GM18511 (cell line): ENCODE results near the gene RNASEH1.
A peak's percentile ranks its signal among the peaks of the same experiment; 100 is the strongest.
"Not testable (repeated sequence)": the region's sequence is repeated elsewhere in the genome, so short reads cannot be mapped to it uniquely, and the experiment has no call there.

Experiments used
- ATAC-seq: cut with Tn5 transposase; IDR thresholded peaks from one replicate; pipeline ENCODE4 v1.9.1; 2021; ENCODE audit warnings: mild to moderate bottlenecking, moderate library complexity; ENCODE audit not compliant: unreplicated experiment

Gene RNASEH1

DNA sequence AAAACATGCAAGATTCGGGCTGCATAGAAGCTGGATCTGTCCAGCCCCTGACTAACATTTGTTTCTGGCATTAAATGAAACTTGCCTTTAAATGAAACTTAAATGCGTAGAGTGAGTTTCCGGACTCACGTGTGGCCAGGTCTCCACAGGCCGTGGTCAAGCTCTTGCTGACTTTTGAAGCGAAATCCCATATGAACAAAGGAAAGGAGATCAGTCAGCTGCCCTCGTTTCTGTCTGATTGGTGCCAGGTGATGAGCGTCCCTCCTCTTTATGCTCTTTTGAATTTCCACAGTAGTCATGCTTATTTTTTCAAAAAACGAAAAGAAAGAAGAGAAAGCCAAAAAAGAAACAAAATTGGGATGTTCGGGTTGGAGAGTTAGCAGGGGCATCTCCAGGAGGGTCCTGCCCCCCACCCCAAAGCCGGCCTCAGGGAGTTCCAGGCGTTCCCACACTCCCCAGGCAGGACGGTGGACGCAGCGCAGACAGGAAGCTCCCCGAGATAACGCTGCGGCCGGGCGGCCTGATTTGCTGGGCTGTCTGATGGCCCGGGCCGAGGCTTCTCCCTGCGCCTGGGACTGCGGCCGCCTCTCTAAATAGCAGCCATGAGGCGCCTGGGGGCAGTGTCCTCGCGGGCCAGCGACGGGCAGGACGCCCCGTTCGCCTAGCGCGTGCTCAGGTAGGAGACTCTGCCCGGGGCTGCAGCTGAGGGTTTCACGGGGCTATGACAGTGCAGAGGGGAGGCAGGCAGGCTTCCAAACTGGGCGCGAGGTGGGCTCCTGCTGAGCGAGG is 36.6 kb upstream of the RNASEH1 start, which contains the start of gene COLEC11:
Gene COLEC11 (plus strand): TSS at position 620 of the 789 bp plus-strand sequence. CDS start 9,229 bp downstream, outside the sequence.
- ATAC-seq: no peak

DNA sequence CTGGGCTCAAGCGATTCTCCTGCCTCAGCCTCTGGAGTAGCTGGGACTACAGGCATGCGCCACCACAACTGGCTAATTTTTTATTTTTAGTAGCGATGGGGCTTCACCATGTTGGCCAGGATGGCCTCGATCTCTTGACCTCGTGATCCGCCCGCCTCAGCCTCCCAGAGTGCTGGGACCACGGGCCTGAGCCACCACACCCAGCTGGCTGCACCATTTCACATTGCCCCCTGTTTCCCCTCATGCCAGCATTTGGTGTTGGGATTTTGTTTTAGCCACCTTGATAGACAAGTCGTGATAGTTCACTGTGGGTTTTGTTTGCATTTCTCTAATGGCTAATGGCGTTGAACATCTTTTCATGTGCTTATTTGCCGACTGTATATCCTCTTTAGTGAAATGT is 31.0 kb upstream of the RNASEH1 start:
- no peak for ATAC-seq

DNA sequence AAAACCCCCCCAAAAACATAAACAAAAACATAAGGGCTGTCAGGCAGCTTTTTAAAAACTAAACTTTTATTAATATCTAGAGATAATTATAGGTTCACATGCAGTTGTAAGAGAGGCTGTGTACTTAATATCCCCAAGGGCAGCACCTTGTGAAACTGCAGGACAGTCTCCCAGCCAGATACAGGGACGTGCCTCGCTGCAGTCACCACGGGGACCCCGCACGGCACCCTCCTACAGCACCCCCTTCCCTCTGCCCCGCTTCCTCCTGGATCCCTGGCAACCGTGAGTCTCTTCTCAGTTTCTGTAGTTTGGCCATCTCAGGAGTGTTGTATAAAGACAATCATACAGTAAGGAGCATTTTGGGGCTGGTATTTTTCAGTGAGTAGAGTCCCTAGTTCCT is 30.0 kb upstream of the RNASEH1 start:
- no peak for ATAC-seq

DNA sequence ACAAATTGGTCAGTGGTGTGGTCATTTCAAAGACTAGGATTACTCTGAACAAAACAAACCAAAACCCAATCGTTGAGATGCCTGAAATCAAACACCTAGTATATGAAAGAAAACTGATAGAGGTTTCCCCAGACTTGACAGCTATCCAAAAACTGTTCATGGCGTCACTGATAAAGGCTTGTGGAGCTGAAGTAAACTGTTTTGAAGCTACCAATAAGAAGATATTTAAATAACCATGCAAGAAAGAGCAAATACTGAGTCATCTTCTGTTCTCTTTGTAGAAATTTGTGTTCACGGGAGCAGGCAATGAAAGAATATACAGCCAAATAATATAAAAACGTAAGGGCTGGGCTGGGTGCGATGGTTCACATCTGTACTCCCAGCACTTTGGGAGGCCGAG is 29.3 kb upstream of the RNASEH1 start:
- no peak for ATAC-seq

DNA sequence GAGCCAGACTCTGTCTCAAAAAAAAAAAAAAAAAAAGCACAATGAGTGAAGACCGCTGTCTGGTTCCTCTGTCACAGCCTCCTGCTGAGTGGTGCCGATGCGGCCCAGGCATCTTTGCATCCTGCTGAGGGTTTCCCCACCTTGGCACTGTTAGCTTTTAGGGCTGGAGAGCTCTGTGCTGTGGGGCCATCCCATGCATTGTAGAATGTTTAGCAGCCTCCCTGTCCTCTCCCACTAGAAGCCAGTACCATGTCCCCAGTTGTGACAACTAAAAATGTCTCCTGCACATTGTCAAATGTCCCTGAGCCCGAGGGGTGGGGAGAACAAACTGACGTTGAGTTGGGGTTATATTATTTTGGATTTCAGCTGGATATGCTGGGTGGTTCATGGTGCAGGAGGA is 28.9 kb upstream of the RNASEH1 start:
- no peak for ATAC-seq

DNA sequence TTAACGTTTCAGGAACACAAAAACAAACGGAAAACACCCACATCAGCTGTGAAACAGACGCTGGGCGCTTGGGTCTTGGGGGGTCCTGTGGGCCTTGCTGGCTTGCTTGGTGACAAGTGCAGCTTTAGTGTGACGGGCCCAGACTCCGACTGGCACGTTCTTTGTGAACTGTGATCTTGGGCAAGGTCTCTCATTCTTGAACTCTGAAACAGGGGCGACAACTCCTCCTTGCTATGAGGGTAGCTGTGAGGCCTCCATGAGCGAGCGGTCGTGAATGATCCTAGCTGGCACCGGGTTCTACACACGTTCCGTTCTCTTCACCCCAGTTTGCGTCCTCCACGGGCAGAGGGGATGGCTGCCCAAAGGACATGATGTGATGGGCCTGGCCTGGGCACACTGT is 28.1 kb upstream of the RNASEH1 start:
- no peak for ATAC-seq

DNA sequence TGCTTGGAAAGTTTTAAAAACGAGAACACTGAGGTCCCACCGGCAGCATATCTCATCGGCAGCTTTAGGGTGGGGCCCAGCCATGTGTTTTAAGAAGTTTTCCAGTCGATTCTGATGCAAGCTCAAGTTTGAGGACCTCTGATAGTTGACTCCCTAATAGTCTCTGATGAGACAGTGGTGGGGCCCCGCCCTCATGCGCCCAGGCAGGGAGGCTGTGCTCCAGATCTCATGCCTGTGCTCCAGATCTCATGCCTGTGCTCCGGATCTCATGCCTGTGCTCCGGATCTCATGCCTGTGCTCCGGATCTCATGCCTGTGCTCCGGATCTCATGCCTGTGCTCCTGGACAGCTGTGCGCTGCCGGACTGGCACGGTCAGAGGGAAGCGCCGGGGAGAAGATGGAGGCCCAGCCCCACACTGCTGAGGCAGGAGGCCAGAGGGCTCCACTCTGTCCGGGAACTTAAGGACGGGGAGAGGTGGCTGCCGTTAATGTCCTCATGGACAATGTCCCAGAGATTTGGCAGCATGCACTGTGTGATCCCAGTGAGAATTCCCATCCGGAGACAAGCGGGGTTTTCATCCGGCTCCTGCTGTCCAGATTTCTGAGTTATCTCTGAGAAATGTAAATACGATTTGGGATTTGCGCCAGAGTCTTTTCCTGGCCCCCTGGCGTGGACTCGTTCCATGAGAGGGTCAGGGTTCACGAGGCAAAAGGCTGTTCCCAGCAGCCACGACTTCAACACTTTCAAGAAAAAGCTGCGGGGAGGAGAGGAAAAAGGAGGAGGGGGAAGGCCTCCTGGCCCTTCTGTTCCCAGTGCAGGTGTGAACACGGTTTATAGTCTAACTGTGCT is 27.4 kb upstream of the RNASEH1 start:
- ATAC-seq: no peak

DNA sequence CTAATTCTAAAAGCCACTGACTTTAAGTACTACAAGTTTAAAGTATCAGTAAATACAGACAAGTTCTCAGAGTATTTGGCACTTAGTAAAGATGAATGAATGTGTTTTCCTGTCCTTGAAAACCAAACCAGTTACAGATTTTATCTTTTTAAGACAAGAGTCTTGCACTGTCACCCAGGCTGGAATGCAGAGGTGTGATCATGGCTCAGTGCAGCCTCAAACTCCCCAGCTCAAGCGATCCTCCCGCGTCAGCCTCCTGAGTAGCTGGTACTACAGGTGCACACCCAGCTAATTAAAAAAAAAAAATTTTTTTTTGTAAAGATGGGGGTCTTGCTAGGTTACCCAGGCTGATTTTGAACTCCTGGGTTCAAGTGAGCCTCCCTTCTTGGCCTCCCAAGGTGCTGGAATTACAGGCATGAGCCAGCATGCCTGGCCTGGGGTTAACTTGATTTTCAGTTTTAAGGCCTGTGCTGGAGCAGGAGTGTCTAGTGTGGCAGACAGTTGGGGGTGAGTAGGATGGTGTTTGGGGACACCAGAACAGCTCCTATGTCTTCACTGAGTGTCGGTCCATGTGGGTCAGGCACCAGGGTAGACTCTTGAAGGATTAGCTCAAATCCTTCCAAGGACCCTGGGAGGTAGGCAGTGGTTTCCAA is 26.6 kb upstream of the RNASEH1 start:
- ATAC-seq: no peak

DNA sequence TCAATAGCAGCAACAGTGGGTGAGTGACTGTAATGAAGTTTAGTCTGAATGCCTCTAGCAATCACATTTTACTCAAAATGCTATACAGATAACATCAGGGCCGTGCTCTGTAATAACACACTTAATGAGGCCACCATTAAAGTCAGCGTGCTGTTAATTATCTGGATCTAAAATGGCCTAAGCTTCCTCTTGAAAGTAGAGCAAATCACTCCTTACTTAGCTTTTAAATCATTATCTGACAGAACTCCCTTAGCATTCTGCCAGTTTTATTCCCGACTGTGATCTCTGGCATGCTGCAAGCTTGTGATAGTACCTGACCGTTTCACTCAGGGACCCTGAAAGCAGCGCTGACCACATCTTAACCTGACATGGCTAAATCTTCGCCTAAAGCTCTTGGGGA is 25.9 kb upstream of the RNASEH1 start:
- ATAC-seq: no peak

DNA sequence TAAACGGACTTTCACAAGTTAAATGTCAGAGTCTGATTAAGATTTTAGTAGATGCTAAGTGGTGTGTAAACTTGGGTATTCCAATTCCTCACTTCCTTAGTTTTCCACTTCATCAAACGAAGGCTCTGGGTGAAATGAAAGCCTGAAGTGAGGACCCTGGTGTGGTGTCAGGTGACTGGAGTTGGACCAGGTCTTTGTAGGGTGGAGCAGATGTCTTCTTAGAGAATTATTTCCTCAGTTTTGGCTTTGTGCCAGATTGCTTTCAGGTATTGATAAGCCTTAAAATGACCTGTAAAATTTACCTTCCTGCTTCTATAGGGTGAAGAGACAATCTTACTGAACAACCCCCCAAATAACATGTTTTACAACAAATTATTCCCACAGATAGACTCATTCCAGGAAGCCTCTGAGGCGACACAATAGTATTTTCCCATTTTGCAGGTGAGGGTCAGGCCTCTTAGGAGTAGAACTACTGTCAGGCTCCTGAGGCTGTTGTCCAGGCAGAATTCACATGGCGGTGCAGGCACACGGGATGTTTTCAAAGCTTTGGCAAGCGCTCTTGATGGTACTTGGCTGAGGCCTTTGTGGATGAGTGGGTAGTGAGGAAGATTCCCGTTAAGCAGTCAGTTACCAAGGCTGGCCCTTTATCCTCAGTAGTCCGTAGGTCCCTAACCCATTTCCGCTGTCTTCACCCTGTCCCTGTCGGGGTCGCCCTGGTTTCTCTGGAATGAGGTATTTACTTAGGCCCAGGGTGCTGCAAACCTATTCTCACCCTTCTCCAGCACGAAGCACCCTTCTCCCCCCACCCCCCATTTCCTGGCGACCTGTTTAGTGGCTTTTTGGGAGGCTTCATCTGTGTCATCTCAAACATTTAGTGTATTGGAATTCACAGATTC is 23.5 kb upstream of the RNASEH1 start:
- ATAC-seq: no peak

DNA sequence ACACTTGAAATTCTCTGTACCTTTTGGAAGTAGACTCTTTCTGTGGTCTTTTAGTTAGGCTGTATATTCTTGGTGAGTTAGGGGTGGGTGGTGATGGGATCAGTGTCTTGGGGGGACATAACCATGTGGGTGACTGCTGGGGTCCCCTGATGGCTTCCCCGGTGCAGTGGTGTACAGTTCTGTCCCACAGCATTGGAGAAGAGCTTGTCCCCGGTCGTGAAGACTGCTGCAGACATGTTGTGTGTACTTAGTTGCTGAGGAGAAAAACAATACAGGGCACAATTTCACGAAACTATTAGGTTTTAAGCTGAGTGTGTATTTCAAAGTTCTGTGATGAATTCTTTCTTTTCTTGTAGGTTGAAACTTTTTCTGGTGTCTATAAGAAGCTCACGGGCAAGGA is 22.3 kb upstream of the RNASEH1 start:
- no peak for ATAC-seq

DNA sequence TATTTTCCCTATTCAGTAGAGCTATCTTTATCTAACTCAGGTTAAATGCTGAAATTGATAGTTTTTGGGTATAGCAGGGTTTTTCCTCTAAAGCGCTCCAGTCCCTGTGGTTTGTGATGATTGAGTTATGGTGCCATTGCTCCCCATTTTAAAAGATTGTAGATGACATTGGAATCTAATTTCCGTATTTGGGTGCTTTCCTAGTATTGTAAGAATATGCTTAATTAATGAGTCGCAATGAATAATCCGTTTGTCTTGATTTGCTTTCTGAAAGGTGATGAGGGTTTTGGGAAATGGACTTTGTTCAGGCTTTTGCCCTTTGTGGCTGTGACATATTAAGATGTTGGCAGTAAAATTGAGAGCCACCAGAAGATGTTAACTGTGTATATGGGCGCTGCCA is 20.9 kb upstream of the RNASEH1 start:
- no peak for ATAC-seq

DNA sequence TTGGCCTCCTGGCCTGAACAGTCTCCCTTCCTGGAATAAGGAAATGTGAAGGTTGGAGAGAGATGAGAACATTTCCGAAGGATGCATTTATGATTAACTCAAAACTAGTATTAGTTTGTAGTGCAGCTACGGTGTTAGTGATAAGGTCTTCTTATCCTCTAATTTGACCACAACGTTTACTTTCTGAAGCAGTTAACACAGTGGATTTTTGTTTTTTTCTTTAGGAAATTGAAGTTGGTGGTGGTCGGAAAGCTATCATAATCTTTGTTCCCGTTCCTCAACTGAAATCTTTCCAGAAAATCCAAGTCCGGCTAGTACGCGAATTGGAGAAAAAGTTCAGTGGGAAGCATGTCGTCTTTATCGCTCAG is 18.1 kb upstream of the RNASEH1 start:
- not testable (repeated sequence) for ATAC-seq

DNA sequence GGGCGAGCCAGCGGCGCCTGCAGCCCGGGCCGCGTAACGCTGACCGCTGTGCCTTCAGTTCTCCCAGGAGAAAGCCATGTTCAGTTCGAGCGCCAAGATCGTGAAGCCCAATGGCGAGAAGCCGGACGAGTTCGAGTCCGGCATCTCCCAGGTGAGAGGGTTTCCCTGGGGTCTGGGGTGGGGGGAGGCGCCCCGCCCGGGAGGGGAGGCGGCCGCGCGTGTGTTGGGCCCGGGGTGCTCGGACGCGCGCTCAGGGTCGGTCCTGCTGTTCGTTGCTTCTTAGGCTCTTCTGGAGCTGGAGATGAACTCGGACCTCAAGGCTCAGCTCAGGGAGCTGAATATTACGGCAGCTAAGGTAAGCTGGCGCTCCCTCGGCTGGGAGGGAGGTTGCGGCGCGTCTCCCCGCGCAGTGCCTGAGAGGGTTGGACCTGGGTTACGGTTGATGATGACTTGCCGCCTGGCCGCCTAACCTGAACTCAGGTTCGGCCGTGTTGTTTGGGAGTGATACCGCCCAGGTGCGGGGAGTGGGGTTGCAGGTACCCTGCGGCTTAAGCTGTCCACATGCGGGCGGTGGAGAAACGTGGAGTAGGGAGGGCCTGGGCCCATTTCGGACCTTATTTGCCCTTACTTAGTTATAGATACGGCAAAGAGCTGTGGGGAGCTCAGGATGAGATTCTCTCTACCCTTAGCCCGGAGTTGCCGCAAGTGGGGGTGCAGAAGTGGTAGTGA is 17.6 kb upstream of the RNASEH1 start:
- ATAC-seq: peak; percentile 37

DNA sequence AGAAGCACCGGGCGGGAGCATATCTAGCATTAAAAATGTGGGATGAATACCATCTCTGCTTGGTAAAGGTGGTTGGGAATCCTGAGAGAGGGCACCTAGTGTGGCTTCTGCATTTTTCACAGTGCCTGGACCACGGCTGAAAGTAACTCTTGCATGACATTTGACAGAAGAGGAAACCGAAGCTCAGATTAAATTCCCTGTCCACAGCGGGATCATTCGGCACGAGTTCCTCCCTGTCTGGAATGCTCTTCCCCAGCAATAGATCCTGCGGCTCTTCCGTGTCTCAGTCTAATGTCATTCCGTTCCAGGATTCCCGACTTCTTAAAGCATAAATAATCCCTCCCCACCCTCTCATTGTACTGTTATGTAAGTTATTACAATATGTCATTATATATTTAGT is 16.0 kb upstream of the RNASEH1 start:
- no peak for ATAC-seq

DNA sequence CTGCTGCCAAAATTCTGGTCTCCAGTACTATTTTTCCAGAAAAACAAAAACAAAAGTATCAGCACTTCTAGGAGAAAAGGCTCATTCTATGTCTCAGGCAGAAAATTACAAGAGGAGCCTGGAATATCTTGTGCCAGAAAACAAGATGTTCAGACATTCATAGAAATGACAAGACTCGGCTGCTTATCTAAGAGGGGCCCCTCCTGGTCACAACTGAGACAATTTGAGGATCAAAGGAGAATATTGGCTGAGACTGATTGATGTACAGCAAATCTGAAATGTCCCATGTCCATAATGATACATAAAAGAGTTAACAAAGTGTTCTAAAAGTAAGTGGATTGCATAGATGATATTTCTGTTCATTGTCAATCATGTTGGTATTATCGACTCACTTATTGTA is 14.5 kb upstream of the RNASEH1 start:
- no peak for ATAC-seq

DNA sequence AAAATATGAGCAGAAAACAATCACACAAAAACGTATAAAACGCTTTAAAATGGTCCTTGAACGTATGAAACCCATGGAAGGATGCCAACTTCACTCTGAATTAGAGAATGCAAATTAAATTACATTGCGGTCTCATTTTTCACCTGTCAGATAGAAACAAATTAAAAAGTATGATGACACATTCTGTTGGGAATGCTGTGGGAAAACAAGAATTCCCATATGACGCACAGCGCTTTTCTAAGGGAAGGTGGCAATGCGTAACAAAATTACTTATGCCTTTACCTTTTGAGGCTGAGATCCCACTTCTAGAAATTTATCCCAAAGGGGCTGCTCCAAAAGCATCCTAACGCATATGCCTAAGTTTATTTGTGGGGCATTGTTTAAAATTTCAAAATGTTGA is 13.2 kb upstream of the RNASEH1 start:
- no peak for ATAC-seq

DNA sequence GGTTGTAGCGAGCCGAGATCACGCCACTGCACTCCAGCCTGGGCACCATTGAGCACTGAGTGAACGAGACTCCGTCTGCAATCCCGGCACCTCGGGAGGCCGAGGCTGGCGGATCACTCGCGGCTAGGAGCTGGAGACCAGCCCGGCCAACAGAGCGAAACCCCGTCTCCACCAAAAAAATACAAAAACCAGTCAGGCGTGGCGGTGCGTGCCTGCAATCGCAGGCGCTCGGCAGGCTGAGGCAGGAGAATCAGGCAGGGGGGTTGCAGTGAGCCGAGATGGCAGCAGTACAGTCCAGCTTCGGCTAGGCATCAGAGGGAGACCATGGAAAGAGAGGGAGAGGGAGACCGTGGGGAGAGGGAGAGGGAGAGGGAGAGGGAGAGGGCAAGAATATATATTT is 11.5 kb upstream of the RNASEH1 start:
- not testable (repeated sequence) for ATAC-seq

DNA sequence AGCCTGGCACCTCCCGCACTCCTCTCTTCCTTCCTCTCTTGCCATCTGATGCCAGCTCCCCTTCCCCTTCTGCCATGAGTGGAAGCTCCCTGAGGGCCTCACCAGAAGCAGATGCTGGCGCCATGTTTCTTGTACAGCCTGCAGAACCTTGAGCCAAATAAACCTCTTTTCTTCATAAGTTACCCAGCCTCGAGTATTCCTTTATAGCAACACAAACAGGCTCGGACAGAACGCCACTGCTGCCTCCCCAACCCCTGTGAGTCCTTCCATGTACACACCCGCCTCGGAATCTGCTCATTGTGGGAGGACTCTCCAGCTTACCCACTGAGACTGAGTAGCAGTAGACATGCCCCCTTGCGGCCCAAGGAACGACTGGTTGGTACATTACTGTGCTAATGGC is 8.7 kb upstream of the RNASEH1 start:
- no peak for ATAC-seq

DNA sequence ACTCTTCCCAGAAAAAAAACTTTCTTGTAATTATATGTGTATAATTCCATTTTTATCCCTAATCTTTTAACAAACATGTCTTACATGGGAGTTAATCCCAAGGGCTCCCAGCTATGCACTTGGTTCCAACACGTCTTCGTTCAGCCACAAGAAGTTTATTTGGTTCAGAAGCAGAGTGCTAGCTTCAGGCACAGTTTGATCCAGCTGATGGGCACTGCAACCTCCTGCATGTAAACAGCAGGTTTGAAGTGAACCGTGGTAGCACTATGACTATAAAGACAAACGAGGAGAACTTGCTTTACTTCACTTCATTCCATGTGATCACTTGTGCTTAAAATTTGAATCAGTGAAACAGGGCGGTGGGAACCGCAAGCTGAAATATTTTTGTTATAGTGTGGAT is 7.0 kb upstream of the RNASEH1 start:
- no peak for ATAC-seq
